HCT116 (cell line): Measurements from ENCODE around the gene KMT2D. TPM values are rescaled to one million over a fixed set of nuclear protein-coding genes. Genes with fewer than 3 reads are reported as not detected.

ENCODE experiments used
- ATAC-seq: fragments of 200-7000 bp; cut with Tn5 transposase; 2 replicates; pipeline ENCODE4 v1.9.1; 2020; ENCODE audit warnings: mild to moderate bottlenecking, moderate library complexity
- BruUV-seq: library from RNA; stranded (reverse); fragments of 400-500 nt; replicated peaks from 2 replicates; lab custom pipeline; 2021; lab: Mats Ljungman, UMichigan
- CTCF ChIA-PET: fragments of 300-600 bp; sonication (Branson Sonifier 250); formaldehyde crosslinking; loops from one replicate; lab custom pipeline; 2021; ENCODE audit warnings: antibody characterized with exemption; lab: Charles Lee
- POLR2A ChIA-PET: fragments of 300-600, 350-600 bp; sonication (Branson Sonifier 250); formaldehyde crosslinking; loops from one replicate; lab custom pipeline; 2021; ENCODE audit warnings: antibody characterized with exemption; lab: Charles Lee
- RAD21 ChIA-PET, 2 experiments: fragments of 300-600 bp; sonication (Branson Sonifier 250); formaldehyde crosslinking; loops; one replicate each; lab custom pipeline; 2023; ENCODE audit warnings: low total read pairs in 2 of 2; ENCODE audit not compliant: uncharacterized antibody in 2 of 2, unreplicated experiment in 2 of 2, low non-redundant PET in 1 of 2; lab: Charles Lee
- DNase-seq: peaks from one replicate; pipeline ENCODE4 v3.0.0-alpha.2; 2010; ENCODE audit warnings: low read depth, low spot score
- H2AFZ ChIP-seq: fragments of 200-600 bp; shearing (Covaris generic), sonication (generic); 2 replicates; pipeline ENCODE4 v1.6.1; 2017; ENCODE audit warnings: low read depth, mixed run types, mixed read lengths, antibody characterized with exemption, low read length; ENCODE audit not compliant: poor library complexity, severe bottlenecking
- H3K27ac ChIP-seq: 2 replicates; pipeline ENCODE4 v1.5.1; 2012; ENCODE audit warnings: low read depth, low read length
- H3K27me3 ChIP-seq: fragments of 200-600 bp; sonication (generic); 2 replicates; pipeline ENCODE4 v1.6.1; 2016; ENCODE audit warnings: mixed run types, low read length, mixed read lengths; ENCODE audit not compliant: insufficient read depth
- H3K36me3 ChIP-seq, 2 experiments: fragments of 200-500 bp in 1 of 2; fragments of 200-600 bp in 1 of 2; sonication (Bioruptor generic) in 1 of 2; sonication (generic) in 1 of 2; 2 replicates each; pipeline versions ENCODE4 v1.5.1 to v1.6.1; 2014 to 2016; ENCODE audit warnings: low read length in 2 of 2, inconsistent platforms in 1 of 2, mixed read lengths in 1 of 2, mixed run types in 1 of 2; ENCODE audit not compliant: insufficient read depth in 2 of 2, control insufficient read depth in 1 of 2
- H3K4me1 ChIP-seq, 2 experiments: fragments of 200-600 bp in 1 of 2; sonication (generic) in 1 of 2; 2 replicates each; pipeline versions ENCODE4 v1.5.1 to v1.6.1; 2012 to 2017; ENCODE audit warnings: low read length in 2 of 2, inconsistent platforms in 1 of 2, mild to moderate bottlenecking in 1 of 2, mixed read lengths in 1 of 2, mixed run types in 1 of 2, moderate library complexity in 1 of 2; ENCODE audit not compliant: insufficient read depth in 2 of 2, control insufficient read depth in 1 of 2
- H3K4me2 ChIP-seq: fragments of 200-600 bp; sonication (generic); 2 replicates; pipeline ENCODE4 v1.6.1; 2017; ENCODE audit warnings: mixed run types, low read length, mixed read lengths
- H3K4me3 ChIP-seq, 2 experiments: fragments of 200-600 bp in 1 of 2; sonication (generic) in 1 of 2; replicated peaks in 1 of 2; 2 replicates each; pipeline ENCODE4 v1.5.1; 2011 to 2016; ENCODE audit warnings: low read length in 2 of 2, control low read depth in 1 of 2, low read depth in 1 of 2, mild to moderate bottlenecking in 1 of 2, mixed read lengths in 1 of 2, mixed run types in 1 of 2
- H3K79me2 ChIP-seq: fragments of 200-600 bp; sonication (generic); 2 replicates; pipeline ENCODE4 v1.6.1; 2017; ENCODE audit warnings: mild to moderate bottlenecking, mixed run types, low read length, moderate library complexity, mixed read lengths; ENCODE audit not compliant: insufficient read depth
- H3K9ac ChIP-seq: fragments of 200-600 bp; sonication (generic); 2 replicates; pipeline ENCODE4 v1.6.1; 2016; ENCODE audit warnings: low read length, mixed read lengths
- H3K9me2 ChIP-seq: fragments of 200-600 bp; sonication (generic), shearing (Covaris generic); 2 replicates; pipeline ENCODE4 v1.6.1; 2017; ENCODE audit warnings: mixed run types, mild to moderate bottlenecking, moderate library complexity; ENCODE audit not compliant: insufficient read depth
- H3K9me3 ChIP-seq, 2 experiments: fragments of 200-500 bp in 1 of 2; fragments of 200-600 bp in 1 of 2; sonication (Bioruptor generic) in 1 of 2; sonication (generic) in 1 of 2; 2 replicates each; pipeline ENCODE4 v1.6.1; 2014 to 2017; ENCODE audit warnings: low read length in 2 of 2, mixed read lengths in 2 of 2, inconsistent platforms in 1 of 2, low read depth in 1 of 2, mild to moderate bottlenecking in 1 of 2, mixed run types in 1 of 2, moderate library complexity in 1 of 2; ENCODE audit not compliant: control insufficient read depth in 1 of 2, insufficient read depth in 1 of 2
- H4K20me1 ChIP-seq: fragments of 200-600 bp; sonication (generic), shearing (Covaris generic); 2 replicates; pipeline ENCODE4 v1.6.1; 2017; ENCODE audit warnings: mixed run types, mild to moderate bottlenecking, moderate library complexity; ENCODE audit not compliant: insufficient read depth
- ATF3 ChIP-seq: IDR thresholded peaks from 2 replicates; pipeline ENCODE4 v1.6.1; 2012
- CBX3 ChIP-seq: IDR thresholded peaks from 2 replicates; pipeline ENCODE4 v1.6.1; 2012; ENCODE audit warnings: low read depth
- CEBPB ChIP-seq: IDR thresholded peaks from 2 replicates; pipeline ENCODE4 v1.6.1; 2012; ENCODE audit warnings: low read depth
- EGR1 ChIP-seq: IDR thresholded peaks from 2 replicates; pipeline ENCODE4 v1.6.1; 2012; ENCODE audit warnings: low read depth
- ELF1 ChIP-seq: IDR thresholded peaks from 2 replicates; pipeline ENCODE4 v1.6.1; 2012; ENCODE audit warnings: low read depth, borderline replicate concordance
- EZH2 ChIP-seq: fragments of 200-600 bp; sonication (generic); IDR thresholded peaks from 2 replicates; pipeline ENCODE4 v1.6.1; 2017; ENCODE audit warnings: antibody characterized with exemption, mixed run types
- EZH2phosphoT487 ChIP-seq: fragments of 200-600 bp; IDR thresholded peaks from 2 replicates; pipeline ENCODE4 v1.6.1; 2018; ENCODE audit warnings: antibody characterized with exemption, borderline replicate concordance
- POLR2AphosphoS5 ChIP-seq: IDR thresholded peaks from 2 replicates; pipeline ENCODE4 v1.6.1; 2011; ENCODE audit warnings: mild to moderate bottlenecking, low read depth, low read length, moderate library complexity
- SIN3A ChIP-seq: IDR thresholded peaks from 2 replicates; pipeline ENCODE4 v1.6.1; 2012; ENCODE audit warnings: low read depth
- SP1 ChIP-seq: IDR thresholded peaks from 2 replicates; pipeline ENCODE4 v1.6.1; 2012; ENCODE audit warnings: low read depth
- SRF ChIP-seq: IDR thresholded peaks from 2 replicates; pipeline ENCODE4 v1.6.1; 2012; ENCODE audit warnings: low read depth
- YY1 ChIP-seq: IDR thresholded peaks from 2 replicates; pipeline ENCODE4 v1.6.1; 2011; ENCODE audit warnings: low read length, low read depth, moderate library complexity, mild to moderate bottlenecking; ENCODE audit not compliant: insufficient replicate concordance; ENCODE audit errors: extremely low read depth
- ZBTB33 ChIP-seq: IDR thresholded peaks from 2 replicates; pipeline ENCODE4 v1.6.1; 2011; ENCODE audit warnings: mild to moderate bottlenecking, low read length, moderate library complexity; ENCODE audit not compliant: insufficient replicate concordance; ENCODE audit errors: extremely low read depth
- ZFX ChIP-seq: fragments of 450-650 bp; IDR thresholded peaks from 2 replicates; pipeline ENCODE4 v1.6.1; 2017
- intact Hi-C: fragments of 100-400 bp; cut with micrococcal nuclease; formaldehyde crosslinking; loops from 2 replicates; pipeline ENCODE4 v1.10.0; 2022
- total RNA-seq: library from RNA; stranded (reverse); gene quantifications from one replicate; pipeline ENCODE4 v1.2.1, GENCODE V29; 2021; ENCODE audit not compliant: unreplicated experiment

The KMT2D gene
- total RNA-seq, 1 experiment from 2014 or later: 71.3 TPM

GRCh38 chr12:49032679-49033447 is 27.7 kb downstream of the KMT2D start:
- no peak overlapping the region for H3K4me2 ChIP-seq
- no peak overlapping the region for H2AFZ ChIP-seq
- ATAC-seq: no peak
- DNase-seq: no peak
- H3K4me3 ChIP-seq: no peak overlapping the region
- H3K9ac ChIP-seq: no peak overlapping the region
- peaks cover 5% of the 10 kb centered on the region; the same call in 1 of the 2 replicates for H3K79me2 ChIP-seq
- H3K9me2 ChIP-seq: no peaks in the 10 kb centered on the region
- ChIA-PET CTCF (interaction anchor here (1.1 kb wide), 1 partner anchor 11 kb away, joined by 5 read pairs; no protein-coding TSS in a partner anchor), POLR2A (no interaction called here), RAD21 (no interaction called here)
- H3K4me1 ChIP-seq: no peaks in the 10 kb centered on the region
- TF ChIP-seq ATF3 (no peak), EZH2phosphoT487 (no peak), EZH2 (no peak), SRF (no peak), SP1 (no peak), ZBTB33 (no peak), ZFX (no peak), ELF1 (no peak), CBX3 (no peak), CEBPB (no peak), EGR1 (no peak), POLR2AphosphoS5 (no peak), YY1 (no peak), SIN3A (no peak)
- H4K20me1 ChIP-seq: no peaks in the 10 kb centered on the region
- no peaks in the 10 kb centered on the region for H3K9me3 ChIP-seq
- H3K36me3 ChIP-seq: peaks cover 35 to 69% of the 10 kb centered on the region in 2 experiments
- no peaks in the 10 kb centered on the region for H3K27me3 ChIP-seq
- intact Hi-C loops: no loop called here
- BruUV-seq: no TSS peak
- no peak overlapping the region for H3K27ac ChIP-seq
